ENCODE measurements around the gene TMEM63C. TPM values are rescaled to one million over a fixed set of nuclear protein-coding genes. Genes with fewer than 3 reads are reported as not detected.

Gene TMEM63C
- total RNA-seq, 2 donors from 2014 or later = under 0.01 TPM; not detected in 1

DNA sequence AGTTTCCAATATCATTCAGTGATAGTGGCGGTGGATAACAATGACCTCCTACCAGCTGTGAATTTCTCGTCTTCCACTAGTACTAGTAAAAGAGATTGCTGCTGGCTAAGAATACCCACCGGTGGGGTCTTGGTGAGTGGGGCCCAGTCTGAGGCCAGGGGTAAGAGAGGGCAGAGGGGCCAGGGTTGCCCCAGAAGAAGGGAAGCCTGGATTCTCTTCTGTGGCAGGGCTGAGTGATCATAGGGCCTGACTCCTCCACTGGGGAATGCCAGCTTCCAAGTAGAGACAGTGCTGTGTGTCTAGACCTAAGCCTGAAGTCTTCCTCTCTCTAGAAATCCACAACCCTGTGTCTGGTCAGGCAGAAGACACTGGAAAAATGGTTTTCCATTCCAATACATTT is 5.8 kb upstream of the TMEM63C start:
- Histone ChIP-seq H3K4me1 (ENCODE audit: control insufficient read depth in 1 of 2, low read depth in 2 of 2) (no peaks in the 10 kb centered on the region), H3K4me3 (no peak overlapping the region), H3K36me3 (no peaks in the 10 kb centered on the region), H3K27ac (no peak overlapping the region), H3K9me3 (no peaks in the 10 kb centered on the region), H3K27me3 (replicated peaks; ENCODE audit: insufficient read depth) (no peaks in the 10 kb centered on the region)
- ATAC-seq (ENCODE audit: insufficient number of reproducible peaks, low FRiP score, low read depth) = no peak
- TF ChIP-seq, protein P1, sequence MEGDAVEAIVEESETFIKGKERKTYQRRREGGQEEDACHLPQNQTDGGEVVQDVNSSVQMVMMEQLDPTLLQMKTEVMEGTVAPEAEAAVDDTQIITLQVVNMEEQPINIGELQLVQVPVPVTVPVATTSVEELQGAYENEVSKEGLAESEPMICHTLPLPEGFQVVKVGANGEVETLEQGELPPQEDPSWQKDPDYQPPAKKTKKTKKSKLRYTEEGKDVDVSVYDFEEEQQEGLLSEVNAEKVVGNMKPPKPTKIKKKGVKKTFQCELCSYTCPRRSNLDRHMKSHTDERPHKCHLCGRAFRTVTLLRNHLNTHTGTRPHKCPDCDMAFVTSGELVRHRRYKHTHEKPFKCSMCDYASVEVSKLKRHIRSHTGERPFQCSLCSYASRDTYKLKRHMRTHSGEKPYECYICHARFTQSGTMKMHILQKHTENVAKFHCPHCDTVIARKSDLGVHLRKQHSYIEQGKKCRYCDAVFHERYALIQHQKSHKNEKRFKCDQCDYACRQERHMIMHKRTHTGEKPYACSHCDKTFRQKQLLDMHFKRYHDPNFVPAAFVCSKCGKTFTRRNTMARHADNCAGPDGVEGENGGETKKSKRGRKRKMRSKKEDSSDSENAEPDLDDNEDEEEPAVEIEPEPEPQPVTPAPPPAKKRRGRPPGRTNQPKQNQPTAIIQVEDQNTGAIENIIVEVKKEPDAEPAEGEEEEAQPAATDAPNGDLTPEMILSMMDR (IDR thresholded peaks at IDR 0.05) = no peak
- no peak for DNase-seq (ENCODE audit: low spot score)

DNA sequence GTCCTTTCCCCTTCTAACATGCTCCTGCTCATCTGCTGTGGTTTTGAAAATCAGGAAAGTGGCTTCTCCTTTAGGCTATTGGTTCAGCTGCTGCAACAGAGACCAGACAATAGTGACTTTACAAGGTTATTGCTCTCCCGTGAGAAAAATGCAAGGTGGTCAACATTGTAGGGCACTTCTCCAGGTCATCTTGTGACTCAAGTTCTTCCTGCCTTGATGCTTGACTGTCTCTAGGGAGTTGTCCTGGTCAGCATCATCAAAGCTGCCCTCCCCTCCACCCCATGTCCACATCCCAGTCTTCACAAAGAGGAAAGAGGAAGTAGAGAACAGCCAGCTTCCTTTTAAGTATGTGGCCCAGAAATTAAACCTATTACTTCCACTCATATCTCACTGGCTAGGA is 3.9 kb upstream of the TMEM63C start:
- DNase-seq (ENCODE audit: low spot score) (no peak), ATAC-seq (ENCODE audit: insufficient number of reproducible peaks, low FRiP score, low read depth) (no peak)
- H3K36me3 ChIP-seq = no peaks in the 10 kb centered on the region
- TF ChIP-seq, protein P1 (IDR thresholded peaks at IDR 0.05) = no peak
- H3K27me3 ChIP-seq (replicated peaks; ENCODE audit: insufficient read depth) = no peaks in the 10 kb centered on the region
- no peaks in the 10 kb centered on the region for H3K9me3 ChIP-seq
- peaks cover 0 to 12% of the 10 kb centered on the region in 2 donors for H3K4me1 ChIP-seq (ENCODE audit: control insufficient read depth in 1 of 2, low read depth in 2 of 2)
- no peak overlapping the region for H3K27ac ChIP-seq
- no peak overlapping the region for H3K4me3 ChIP-seq

DNA sequence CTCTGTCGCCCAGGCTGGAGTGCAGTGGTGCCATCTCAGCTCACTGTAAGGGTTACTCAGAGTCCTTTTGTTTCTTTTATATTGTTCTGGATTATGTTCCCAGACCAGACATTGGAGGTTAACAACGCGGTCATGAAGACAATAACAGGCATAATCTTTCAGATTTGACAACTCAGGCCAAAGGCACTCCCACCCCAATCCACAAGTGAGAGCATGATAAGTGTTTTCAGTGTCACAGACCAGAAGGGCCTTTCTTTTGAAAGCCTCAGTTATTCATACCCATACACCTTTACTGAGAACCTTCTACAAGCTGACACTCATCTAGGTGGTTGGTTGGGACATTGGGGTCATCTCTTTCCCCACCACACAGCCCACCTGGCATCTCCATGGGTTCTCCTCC is 2.9 kb upstream of the TMEM63C start:
- ATAC-seq (ENCODE audit: insufficient number of reproducible peaks, low FRiP score, low read depth) = no peak
- Histone ChIP-seq H3K9me3 (no peaks in the 10 kb centered on the region), H3K36me3 (no peaks in the 10 kb centered on the region), H3K27me3 (replicated peaks; ENCODE audit: insufficient read depth) (no peaks in the 10 kb centered on the region), H3K27ac (no peak overlapping the region), H3K4me3 (no peak overlapping the region), H3K4me1 (ENCODE audit: control insufficient read depth in 1 of 2, low read depth in 2 of 2) (peaks cover 0 to 12% of the 10 kb centered on the region in 2 donors)
- DNase-seq (ENCODE audit: low spot score) = no peak
- TF ChIP-seq, protein P1 (IDR thresholded peaks at IDR 0.05) = no peak

DNA sequence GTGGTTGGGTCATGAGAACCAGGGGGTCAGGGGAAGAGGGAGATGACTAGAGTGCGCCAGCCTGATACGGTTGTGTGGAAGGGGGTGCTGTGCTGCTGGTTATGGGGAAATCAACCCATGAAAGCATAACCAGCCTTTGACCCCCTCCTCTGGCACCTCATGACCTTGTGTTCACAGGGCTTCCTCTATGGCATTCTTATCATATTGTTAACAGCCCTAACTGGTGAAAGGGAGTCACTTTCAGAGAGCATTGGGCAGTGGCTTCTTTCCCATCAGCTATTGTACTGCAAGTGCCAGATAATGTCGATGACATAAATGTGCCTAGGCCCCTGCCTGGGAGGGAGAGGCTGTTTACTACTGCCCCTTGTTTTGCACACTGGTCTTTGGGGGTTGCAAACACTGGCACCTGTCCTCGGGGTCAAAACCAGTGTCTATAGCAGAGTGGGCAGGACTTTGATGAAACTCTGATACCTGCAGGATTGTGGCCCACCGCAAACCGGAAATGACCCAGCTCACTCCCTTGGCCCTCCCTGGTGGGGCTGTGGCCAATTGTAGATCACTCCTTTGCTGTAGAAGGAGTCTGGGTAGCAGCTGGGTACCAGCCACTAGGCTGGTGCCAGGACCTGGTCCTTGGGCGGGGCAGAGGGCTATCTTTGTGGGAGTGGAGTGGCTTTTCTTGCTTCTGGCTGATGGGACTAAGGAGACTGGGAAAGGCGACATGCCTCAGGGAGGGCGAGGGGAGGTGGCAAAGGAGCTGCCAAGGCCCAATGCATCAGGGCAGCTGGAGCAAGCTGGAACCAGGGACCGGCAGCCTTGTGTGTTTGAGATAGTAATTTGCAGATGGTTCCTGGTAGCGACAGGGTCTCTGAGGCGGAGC is 634 bp upstream of the TMEM63C start:
- no peak for DNase-seq (ENCODE audit: low spot score)
- peaks cover 0 to 12% of the 10 kb centered on the region in 2 donors for H3K4me1 ChIP-seq (ENCODE audit: control insufficient read depth in 1 of 2, low read depth in 2 of 2)
- no peak for ATAC-seq (ENCODE audit: insufficient number of reproducible peaks, low FRiP score, low read depth)
- peak overlapping the region; percentile 56 for H3K4me3 ChIP-seq
- H3K36me3 ChIP-seq = no peaks in the 10 kb centered on the region
- TF ChIP-seq, protein P1 (IDR thresholded peaks at IDR 0.05) = no peak
- H3K27me3 ChIP-seq (replicated peaks; ENCODE audit: insufficient read depth) = no peaks in the 10 kb centered on the region
- no peak overlapping the region for H3K27ac ChIP-seq
- H3K9me3 ChIP-seq = no peaks in the 10 kb centered on the region

DNA sequence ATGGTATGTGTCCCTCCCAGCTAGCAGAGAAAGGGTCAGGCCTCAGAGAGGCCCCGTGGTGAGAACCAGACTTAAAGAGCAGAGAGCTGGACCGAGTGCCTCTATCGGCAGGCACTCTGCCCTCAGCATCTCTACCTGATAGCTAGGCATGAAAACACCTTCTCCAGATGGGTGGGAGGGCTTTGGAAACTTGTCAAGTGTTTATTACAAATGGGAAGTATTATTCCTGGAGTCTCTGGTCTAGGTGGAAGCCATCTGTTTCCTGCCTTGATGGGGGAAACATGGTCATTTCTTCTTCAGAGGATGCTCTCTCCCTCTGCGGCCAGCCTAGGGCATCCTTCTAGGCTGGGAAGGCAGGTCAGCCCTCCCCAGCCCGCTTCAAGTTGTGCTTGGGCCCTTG is 2.3 kb downstream of the TMEM63C start:
- H3K27me3 ChIP-seq (replicated peaks; ENCODE audit: insufficient read depth) = no peaks in the 10 kb centered on the region
- TF ChIP-seq, protein P1 (IDR thresholded peaks at IDR 0.05) = no peak
- no peaks in the 10 kb centered on the region for H3K36me3 ChIP-seq
- H3K4me3 ChIP-seq = no peak overlapping the region
- ATAC-seq (ENCODE audit: insufficient number of reproducible peaks, low FRiP score, low read depth) = no peak
- no peak overlapping the region for H3K27ac ChIP-seq
- peaks cover 0 to 12% of the 10 kb centered on the region in 2 donors for H3K4me1 ChIP-seq (ENCODE audit: control insufficient read depth in 1 of 2, low read depth in 2 of 2)
- H3K9me3 ChIP-seq = no peaks in the 10 kb centered on the region
- no peak for DNase-seq (ENCODE audit: low spot score)

Data from thoracic aorta (tissue), 2 donors.